ENCODE measurements around the gene LMCD1.
"Not testable (repeated sequence)": the region's sequence is repeated elsewhere in the genome, so short reads cannot be mapped to it uniquely, and the experiment has no call there.

The LMCD1 gene

DNA sequence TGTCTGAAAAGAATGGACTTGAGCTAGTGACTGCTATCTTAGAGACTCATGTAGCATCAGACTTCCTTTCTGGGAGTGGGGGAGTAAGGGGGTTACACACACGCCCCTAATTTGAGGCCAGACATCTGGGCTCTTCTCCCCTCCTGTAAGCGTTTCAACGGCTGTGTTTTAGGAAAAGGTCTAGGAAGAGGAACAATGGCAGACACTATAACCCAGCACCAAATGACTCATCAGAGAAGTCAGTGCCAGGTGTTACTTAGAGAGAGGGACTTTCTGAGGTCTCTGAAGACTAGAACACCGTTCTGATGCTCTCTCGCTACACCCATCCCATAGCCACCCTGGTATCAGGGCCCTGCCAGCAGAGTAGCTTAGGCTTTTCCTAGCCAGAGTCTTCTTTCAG lies 77.5 kb downstream of the LMCD1 start:
- H3K36me3 ChIP-seq (ENCODE audit: control insufficient read depth in 1 of 2, insufficient read depth in 2 of 2, low read length in 2 of 2): no peaks in the 10 kb centered on the region
- no peaks in the 10 kb centered on the region for H3K9me3 ChIP-seq (ENCODE audit: control insufficient read depth in 1 of 2, low read length in 2 of 2)
- H3K27me3 ChIP-seq (ENCODE audit: low read depth, low read length): no peaks in the 10 kb centered on the region
- H3K4me1 ChIP-seq (ENCODE audit: control insufficient read depth in 1 of 2, insufficient read depth in 2 of 2, low read length in 2 of 2): no peaks in the 10 kb centered on the region
- H3K4me3 ChIP-seq (ENCODE audit: low read depth in 1 of 2, low read length in 2 of 2): no peak overlapping the region
- no peak overlapping the region for H3K27ac ChIP-seq (ENCODE audit: low read length)

- Histone ChIP-seq H3K9me3 (ENCODE audit: control insufficient read depth in 1 of 2, low read length in 2 of 2) (no peaks in the 10 kb centered on the region), H3K4me3 (ENCODE audit: low read depth in 1 of 2, low read length in 2 of 2) (no peak overlapping the region), H3K27me3 (ENCODE audit: low read depth, low read length) (no peaks in the 10 kb centered on the region), H3K36me3 (ENCODE audit: control insufficient read depth in 1 of 2, insufficient read depth in 2 of 2, low read length in 2 of 2) (no peaks in the 10 kb centered on the region), H3K27ac (ENCODE audit: low read length) (no peak overlapping the region), H3K4me1 (ENCODE audit: control insufficient read depth in 1 of 2, insufficient read depth in 2 of 2, low read length in 2 of 2) (no peaks in the 10 kb centered on the region)
Measured at GRCh38 chr3:8579943-8580342, 78.3 kb downstream of the LMCD1 start.

DNA sequence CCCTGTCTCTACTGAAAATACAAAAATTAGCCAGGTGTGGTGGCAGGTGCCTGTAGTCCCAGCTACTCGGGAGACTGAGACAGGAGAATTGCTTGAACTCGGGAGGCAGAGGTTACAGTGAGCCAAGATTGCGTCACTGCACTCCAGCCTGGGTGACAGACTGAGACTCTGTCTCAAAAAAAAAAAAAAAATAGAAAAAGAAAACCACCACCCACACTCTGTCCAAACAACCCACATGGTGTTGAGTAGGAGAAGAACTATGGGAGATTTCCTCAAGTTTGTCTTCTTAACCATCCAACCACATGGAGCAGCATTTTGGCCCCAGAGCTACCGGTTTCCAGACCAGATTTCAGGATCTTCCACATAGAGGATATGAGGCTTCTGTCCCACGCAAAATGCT lies 78.8 kb downstream of the LMCD1 start:
- not testable (repeated sequence) for H3K36me3 ChIP-seq (ENCODE audit: control insufficient read depth in 1 of 2, insufficient read depth in 2 of 2, low read length in 2 of 2); H3K9me3 ChIP-seq (ENCODE audit: control insufficient read depth in 1 of 2, low read length in 2 of 2); H3K4me3 ChIP-seq (ENCODE audit: low read depth in 1 of 2, low read length in 2 of 2); H3K4me1 ChIP-seq (ENCODE audit: control insufficient read depth in 1 of 2, insufficient read depth in 2 of 2, low read length in 2 of 2); H3K27ac ChIP-seq (ENCODE audit: low read length); H3K27me3 ChIP-seq (ENCODE audit: low read depth, low read length)

DNA sequence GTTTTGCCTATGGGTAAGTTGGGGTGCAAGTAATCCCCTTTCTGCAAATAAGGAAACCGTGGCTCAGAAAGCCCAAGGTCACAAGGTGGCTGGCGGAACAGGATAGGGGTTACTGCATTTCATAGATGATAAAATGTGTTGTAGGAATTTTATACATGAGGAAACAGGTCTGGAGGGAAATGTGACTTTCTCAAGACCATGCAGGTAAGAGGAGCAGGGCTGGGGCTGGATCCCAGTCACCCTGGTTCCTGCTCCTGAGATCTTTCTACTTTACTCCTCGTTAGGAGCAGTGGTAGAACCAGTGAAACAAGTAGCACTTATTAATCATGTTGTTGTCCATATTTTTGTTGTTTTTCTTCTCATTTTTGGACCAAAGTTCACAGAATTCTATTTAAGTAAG lies 79.8 kb downstream of the LMCD1 start:
- no peak overlapping the region for H3K4me3 ChIP-seq (ENCODE audit: low read depth in 1 of 2, low read length in 2 of 2)
- H3K36me3 ChIP-seq (ENCODE audit: control insufficient read depth in 1 of 2, insufficient read depth in 2 of 2, low read length in 2 of 2): no peaks in the 10 kb centered on the region
- no peaks in the 10 kb centered on the region for H3K27me3 ChIP-seq (ENCODE audit: low read depth, low read length)
- H3K4me1 ChIP-seq (ENCODE audit: control insufficient read depth in 1 of 2, insufficient read depth in 2 of 2, low read length in 2 of 2): no peaks in the 10 kb centered on the region
- no peaks in the 10 kb centered on the region for H3K9me3 ChIP-seq (ENCODE audit: control insufficient read depth in 1 of 2, low read length in 2 of 2)
- no peak overlapping the region for H3K27ac ChIP-seq (ENCODE audit: low read length)

DNA sequence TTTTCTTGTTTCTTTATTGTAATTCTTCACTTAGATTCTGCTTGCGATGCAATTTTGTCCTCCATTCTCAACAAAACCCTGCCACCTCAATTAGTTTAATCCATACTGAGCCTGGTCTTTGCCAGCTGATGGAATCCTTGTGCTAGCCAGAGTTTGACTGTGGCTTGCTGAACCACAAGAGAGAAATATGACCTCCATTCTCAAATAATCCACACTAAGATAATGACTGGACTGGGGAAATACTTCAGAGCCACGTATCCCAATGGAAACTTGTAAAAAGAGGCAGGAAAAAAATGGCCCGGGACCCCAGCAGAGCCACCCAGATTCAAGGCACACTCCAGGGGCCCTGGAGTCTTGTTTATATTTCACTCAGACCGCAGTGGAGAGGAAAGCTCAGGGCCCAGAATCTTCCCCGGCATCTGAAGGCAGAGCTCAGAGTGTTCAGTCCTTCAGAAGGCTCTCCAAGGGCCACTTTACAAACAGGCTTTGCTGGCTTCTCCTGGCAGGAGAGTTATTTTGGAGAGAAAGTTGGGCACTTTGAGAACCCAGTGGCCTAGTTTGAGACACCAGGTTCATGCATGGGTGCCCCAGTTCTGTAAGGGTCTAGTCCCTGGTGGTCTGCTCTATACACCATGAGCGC lies 80.3 kb downstream of the LMCD1 start:
- Histone ChIP-seq H3K4me3 (ENCODE audit: low read depth in 1 of 2, low read length in 2 of 2) (no peak overlapping the region), H3K9me3 (ENCODE audit: control insufficient read depth in 1 of 2, low read length in 2 of 2) (no peaks in the 10 kb centered on the region), H3K36me3 (ENCODE audit: control insufficient read depth in 1 of 2, insufficient read depth in 2 of 2, low read length in 2 of 2) (no peaks in the 10 kb centered on the region), H3K27me3 (ENCODE audit: low read depth, low read length) (no peaks in the 10 kb centered on the region), H3K4me1 (ENCODE audit: control insufficient read depth in 1 of 2, insufficient read depth in 2 of 2, low read length in 2 of 2) (no peaks in the 10 kb centered on the region), H3K27ac (ENCODE audit: low read length) (no peak overlapping the region)

- H3K4me3 ChIP-seq (ENCODE audit: low read depth in 1 of 2, low read length in 2 of 2): no peak overlapping the region
- H3K4me1 ChIP-seq (ENCODE audit: control insufficient read depth in 1 of 2, insufficient read depth in 2 of 2, low read length in 2 of 2): no peaks in the 10 kb centered on the region
- no peak overlapping the region for H3K27ac ChIP-seq (ENCODE audit: low read length)
Measured at GRCh38 chr3:8584661-8585060, 83.0 kb downstream of the LMCD1 start.

GRCh38 chr3:8589880-8590556 lies 88.4 kb downstream of the LMCD1 start:
- H3K4me3 ChIP-seq (ENCODE audit: low read depth in 1 of 2, low read length in 2 of 2): no peak overlapping the region
- no peaks in the 10 kb centered on the region for H3K9me3 ChIP-seq (ENCODE audit: control insufficient read depth in 1 of 2, low read length in 2 of 2)
- H3K27ac ChIP-seq (ENCODE audit: low read length): no peak overlapping the region
- no peaks in the 10 kb centered on the region for H3K36me3 ChIP-seq (ENCODE audit: control insufficient read depth in 1 of 2, insufficient read depth in 2 of 2, low read length in 2 of 2)
- H3K4me1 ChIP-seq (ENCODE audit: control insufficient read depth in 1 of 2, insufficient read depth in 2 of 2, low read length in 2 of 2): no peaks in the 10 kb centered on the region
- no peaks in the 10 kb centered on the region for H3K27me3 ChIP-seq (ENCODE audit: low read depth, low read length)

More at GRCh38 chr3:8584661-8585060, 83.0 kb downstream of the LMCD1 start:
- H3K9me3 ChIP-seq (ENCODE audit: control insufficient read depth in 1 of 2, low read length in 2 of 2): no peaks in the 10 kb centered on the region
- no peaks in the 10 kb centered on the region for H3K27me3 ChIP-seq (ENCODE audit: low read depth, low read length)
- H3K36me3 ChIP-seq (ENCODE audit: control insufficient read depth in 1 of 2, insufficient read depth in 2 of 2, low read length in 2 of 2): no peaks in the 10 kb centered on the region

- Histone ChIP-seq H3K9me3 (ENCODE audit: control insufficient read depth in 1 of 2, low read length in 2 of 2) (no peaks in the 10 kb centered on the region), H3K4me3 (ENCODE audit: low read depth in 1 of 2, low read length in 2 of 2) (no peak overlapping the region), H3K27ac (ENCODE audit: low read length) (no peak overlapping the region)
Measured at GRCh38 chr3:8593021-8593827, 91.6 kb downstream of the LMCD1 start.

GRCh38 chr3:8595252-8595651 lies 93.6 kb downstream of the LMCD1 start:
- H3K4me1 ChIP-seq (ENCODE audit: control insufficient read depth in 1 of 2, insufficient read depth in 2 of 2, low read length in 2 of 2): no peaks in the 10 kb centered on the region
- H3K27me3 ChIP-seq (ENCODE audit: low read depth, low read length): no peaks in the 10 kb centered on the region
- H3K36me3 ChIP-seq (ENCODE audit: control insufficient read depth in 1 of 2, insufficient read depth in 2 of 2, low read length in 2 of 2): no peaks in the 10 kb centered on the region
- no peak overlapping the region for H3K27ac ChIP-seq (ENCODE audit: low read length)
- H3K9me3 ChIP-seq (ENCODE audit: control insufficient read depth in 1 of 2, low read length in 2 of 2): no peaks in the 10 kb centered on the region
- no peak overlapping the region for H3K4me3 ChIP-seq (ENCODE audit: low read depth in 1 of 2, low read length in 2 of 2)

More at GRCh38 chr3:8593021-8593827, 91.6 kb downstream of the LMCD1 start:
- H3K27me3 ChIP-seq (ENCODE audit: low read depth, low read length): no peaks in the 10 kb centered on the region
- no peaks in the 10 kb centered on the region for H3K36me3 ChIP-seq (ENCODE audit: control insufficient read depth in 1 of 2, insufficient read depth in 2 of 2, low read length in 2 of 2)
- H3K4me1 ChIP-seq (ENCODE audit: control insufficient read depth in 1 of 2, insufficient read depth in 2 of 2, low read length in 2 of 2): no peaks in the 10 kb centered on the region

DNA sequence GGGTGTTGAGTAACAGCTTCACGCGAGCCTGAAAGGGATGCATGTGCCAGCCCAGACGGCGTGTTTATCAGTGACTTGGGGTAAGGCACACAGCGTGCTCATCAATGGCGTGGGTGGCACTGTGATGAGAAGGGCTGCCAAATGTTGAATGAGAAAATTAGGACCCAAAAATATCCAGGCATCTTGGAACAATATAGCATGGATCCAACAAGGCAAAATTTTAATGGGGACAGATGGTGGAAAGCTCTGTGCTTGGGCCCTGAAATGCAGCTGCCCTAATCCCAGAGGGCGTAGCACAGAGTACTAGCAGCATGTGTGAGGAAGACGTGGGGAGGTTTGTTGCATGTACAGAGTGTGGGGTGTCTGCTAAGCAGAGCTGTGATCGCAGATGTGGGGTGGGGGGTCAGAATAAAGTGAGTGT lies 94.1 kb downstream of the LMCD1 start:
- no peaks in the 10 kb centered on the region for H3K27me3 ChIP-seq (ENCODE audit: low read depth, low read length)
- no peaks in the 10 kb centered on the region for H3K36me3 ChIP-seq (ENCODE audit: control insufficient read depth in 1 of 2, insufficient read depth in 2 of 2, low read length in 2 of 2)
- H3K27ac ChIP-seq (ENCODE audit: low read length): no peak overlapping the region
- H3K9me3 ChIP-seq (ENCODE audit: control insufficient read depth in 1 of 2, low read length in 2 of 2): no peaks in the 10 kb centered on the region
- no peak overlapping the region for H3K4me3 ChIP-seq (ENCODE audit: low read depth in 1 of 2, low read length in 2 of 2)
- no peaks in the 10 kb centered on the region for H3K4me1 ChIP-seq (ENCODE audit: control insufficient read depth in 1 of 2, insufficient read depth in 2 of 2, low read length in 2 of 2)

GRCh38 chr3:8596321-8597218 lies 94.9 kb downstream of the LMCD1 start:
- no peak overlapping the region for H3K4me3 ChIP-seq (ENCODE audit: low read depth in 1 of 2, low read length in 2 of 2)
- H3K9me3 ChIP-seq (ENCODE audit: control insufficient read depth in 1 of 2, low read length in 2 of 2): no peaks in the 10 kb centered on the region
- H3K27me3 ChIP-seq (ENCODE audit: low read depth, low read length): no peaks in the 10 kb centered on the region
- no peak overlapping the region for H3K27ac ChIP-seq (ENCODE audit: low read length)
- no peaks in the 10 kb centered on the region for H3K36me3 ChIP-seq (ENCODE audit: control insufficient read depth in 1 of 2, insufficient read depth in 2 of 2, low read length in 2 of 2)
- no peaks in the 10 kb centered on the region for H3K4me1 ChIP-seq (ENCODE audit: control insufficient read depth in 1 of 2, insufficient read depth in 2 of 2, low read length in 2 of 2)
